A549 (cell line): Measurements from ENCODE around the gene DCBLD2.

ENCODE experiments used
- CHD2 ChIP-seq: fragments of 150-350 bp; IDR thresholded peaks from 2 replicates; pipeline ENCODE4 v1.6.1; 2014; ENCODE audit warnings: low read length; ENCODE audit not compliant: partially characterized antibody
- EP300 ChIP-seq, 2 experiments: fragments of >200 bp; sonication (Bioruptor Twin); formaldehyde crosslinking; IDR thresholded peaks; 2 replicates in 1 of 2; 3 replicates in 1 of 2; pipeline ENCODE4 v1.6.1; 2016 to 2017
- TF ChIP-seq, protein P1 (sequence below): fragments of >200 bp; sonication (Bioruptor Twin); formaldehyde crosslinking; IDR thresholded peaks from 3 replicates; pipeline ENCODE4 v1.5.1; 2016

DNA sequence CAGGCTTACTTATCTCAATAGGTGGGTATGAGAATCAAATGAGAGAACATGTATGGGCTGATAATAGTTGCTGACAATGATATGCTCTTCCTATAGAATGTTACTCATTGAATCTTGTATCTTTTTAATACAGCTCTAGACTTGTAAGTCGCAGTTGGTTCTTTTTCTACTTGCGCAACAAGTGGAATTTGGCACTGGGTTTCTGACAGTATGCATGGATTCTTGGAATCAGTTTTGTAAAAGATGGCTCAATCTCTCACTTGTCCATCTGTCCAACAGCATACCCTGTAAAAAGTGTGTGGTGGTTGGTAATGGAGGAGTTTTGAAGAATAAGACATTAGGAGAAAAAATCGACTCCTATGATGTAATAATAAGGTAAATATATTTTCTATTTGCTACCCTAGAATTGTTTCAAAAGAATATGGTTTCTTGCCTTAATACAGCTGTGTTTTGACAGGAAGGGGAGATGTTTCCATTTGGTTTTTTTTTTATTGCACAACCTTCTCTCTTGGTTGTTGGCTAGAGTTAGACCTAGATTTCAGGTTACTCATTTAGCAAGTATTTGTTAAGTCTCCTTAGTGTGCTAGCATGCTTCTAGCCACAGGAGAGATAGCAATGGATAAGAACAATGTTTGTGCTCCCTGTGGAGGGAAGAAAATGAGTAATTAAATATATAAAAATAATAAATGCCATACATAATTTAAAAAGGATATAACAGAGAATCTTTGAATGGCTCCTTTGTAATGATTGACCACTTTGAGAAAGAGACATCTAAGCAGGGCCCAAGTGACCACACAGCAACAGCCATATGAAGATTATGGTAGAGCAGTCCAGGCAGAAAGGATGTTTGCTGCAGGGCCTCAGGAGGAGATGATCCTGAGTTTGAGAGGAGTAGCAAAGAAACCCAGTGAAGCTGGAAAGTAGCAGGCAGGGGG lies 116.6 kb downstream of the DCBLD2 start:
- TF ChIP-seq CHD2: no peak
- no peak for TF ChIP-seq EP300 (IDR thresholded peaks at IDR 0.05)
- TF ChIP-seq, protein P1, sequence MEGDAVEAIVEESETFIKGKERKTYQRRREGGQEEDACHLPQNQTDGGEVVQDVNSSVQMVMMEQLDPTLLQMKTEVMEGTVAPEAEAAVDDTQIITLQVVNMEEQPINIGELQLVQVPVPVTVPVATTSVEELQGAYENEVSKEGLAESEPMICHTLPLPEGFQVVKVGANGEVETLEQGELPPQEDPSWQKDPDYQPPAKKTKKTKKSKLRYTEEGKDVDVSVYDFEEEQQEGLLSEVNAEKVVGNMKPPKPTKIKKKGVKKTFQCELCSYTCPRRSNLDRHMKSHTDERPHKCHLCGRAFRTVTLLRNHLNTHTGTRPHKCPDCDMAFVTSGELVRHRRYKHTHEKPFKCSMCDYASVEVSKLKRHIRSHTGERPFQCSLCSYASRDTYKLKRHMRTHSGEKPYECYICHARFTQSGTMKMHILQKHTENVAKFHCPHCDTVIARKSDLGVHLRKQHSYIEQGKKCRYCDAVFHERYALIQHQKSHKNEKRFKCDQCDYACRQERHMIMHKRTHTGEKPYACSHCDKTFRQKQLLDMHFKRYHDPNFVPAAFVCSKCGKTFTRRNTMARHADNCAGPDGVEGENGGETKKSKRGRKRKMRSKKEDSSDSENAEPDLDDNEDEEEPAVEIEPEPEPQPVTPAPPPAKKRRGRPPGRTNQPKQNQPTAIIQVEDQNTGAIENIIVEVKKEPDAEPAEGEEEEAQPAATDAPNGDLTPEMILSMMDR: no peak
